OCI-LY3 (cell line): ENCODE results near the gene MAP3K4.

Experiments
- H2AFZ ChIP-seq: fragments of 200-600, 300-600 bp; shearing (Covaris generic); 2 replicates; pipeline ENCODE4 v1.6.0; 2014; ENCODE audit warnings: antibody characterized with exemption, low read depth, low read length
- H3K27ac ChIP-seq: fragments of 200-600, 300-600 bp; sonication (generic); 2 replicates; pipeline ENCODE4 v1.5.1; 2014; ENCODE audit warnings: mild to moderate bottlenecking, low read length, moderate library complexity, mixed read lengths
- H3K27me3 ChIP-seq: fragments of 200-600, 300-600 bp; sonication (generic); 2 replicates; pipeline ENCODE4 v1.6.1; 2014; ENCODE audit warnings: low read depth, low read length, mixed read lengths
- H3K36me3 ChIP-seq: fragments of 200-600, 300-600 bp; sonication (generic); replicated peaks from 2 replicates; pipeline ENCODE3; 2014; ENCODE audit warnings: low read depth, low read length, mixed read lengths
- H3K4me1 ChIP-seq: fragments of 300-600, 200-600 bp; sonication (generic); 2 replicates; pipeline ENCODE4 v1.6.1; 2014; ENCODE audit warnings: low read length, mixed read lengths
- H3K4me2 ChIP-seq: fragments of 200-600, 300-600 bp; sonication (generic); 2 replicates; pipeline ENCODE4 v1.6.1; 2014; ENCODE audit warnings: low read length, mixed read lengths
- H3K4me3 ChIP-seq: fragments of 300-600, 200-600 bp; sonication (generic); 2 replicates; pipeline ENCODE4 v1.5.1; 2014; ENCODE audit warnings: antibody characterized with exemption, mild to moderate bottlenecking, low read length, moderate library complexity
- H3K79me2 ChIP-seq: fragments of 300-600, 200-600 bp; shearing (Covaris generic); 2 replicates; pipeline ENCODE4 v1.6.1; 2014; ENCODE audit warnings: mild to moderate bottlenecking, low read length, mixed read lengths
- H3K9ac ChIP-seq: fragments of 300-600, 200-600 bp; shearing (Covaris generic); 2 replicates; pipeline ENCODE4 v1.6.0; 2014; ENCODE audit warnings: mild to moderate bottlenecking, low read length, moderate library complexity
- H3K9me3 ChIP-seq: fragments of 200-600, 300-600 bp; shearing (Covaris generic); 2 replicates; pipeline ENCODE4 v1.6.1; 2014; ENCODE audit warnings: low read length, mixed read lengths; ENCODE audit not compliant: insufficient read depth
- H4K20me1 ChIP-seq: fragments of 200-600, 300-600 bp; sonication (generic); 2 replicates; pipeline ENCODE4 v1.6.1; 2016; ENCODE audit warnings: low read length, mixed read lengths; ENCODE audit not compliant: insufficient read depth
- EZH2phosphoT487 ChIP-seq: fragments of 200-600 bp; shearing (Covaris generic); IDR thresholded peaks from 2 replicates; pipeline ENCODE4 v1.6.1; 2018; ENCODE audit warnings: antibody characterized with exemption, mixed run types, low read depth
- TF ChIP-seq, protein P1 (sequence below): fragments of 200-600, 300-600 bp; sonication (generic); IDR thresholded peaks from 2 replicates; pipeline ENCODE4 v1.5.1; 2014; ENCODE audit warnings: antibody characterized with exemption, low read length, low read depth

Gene MAP3K4, protein sequence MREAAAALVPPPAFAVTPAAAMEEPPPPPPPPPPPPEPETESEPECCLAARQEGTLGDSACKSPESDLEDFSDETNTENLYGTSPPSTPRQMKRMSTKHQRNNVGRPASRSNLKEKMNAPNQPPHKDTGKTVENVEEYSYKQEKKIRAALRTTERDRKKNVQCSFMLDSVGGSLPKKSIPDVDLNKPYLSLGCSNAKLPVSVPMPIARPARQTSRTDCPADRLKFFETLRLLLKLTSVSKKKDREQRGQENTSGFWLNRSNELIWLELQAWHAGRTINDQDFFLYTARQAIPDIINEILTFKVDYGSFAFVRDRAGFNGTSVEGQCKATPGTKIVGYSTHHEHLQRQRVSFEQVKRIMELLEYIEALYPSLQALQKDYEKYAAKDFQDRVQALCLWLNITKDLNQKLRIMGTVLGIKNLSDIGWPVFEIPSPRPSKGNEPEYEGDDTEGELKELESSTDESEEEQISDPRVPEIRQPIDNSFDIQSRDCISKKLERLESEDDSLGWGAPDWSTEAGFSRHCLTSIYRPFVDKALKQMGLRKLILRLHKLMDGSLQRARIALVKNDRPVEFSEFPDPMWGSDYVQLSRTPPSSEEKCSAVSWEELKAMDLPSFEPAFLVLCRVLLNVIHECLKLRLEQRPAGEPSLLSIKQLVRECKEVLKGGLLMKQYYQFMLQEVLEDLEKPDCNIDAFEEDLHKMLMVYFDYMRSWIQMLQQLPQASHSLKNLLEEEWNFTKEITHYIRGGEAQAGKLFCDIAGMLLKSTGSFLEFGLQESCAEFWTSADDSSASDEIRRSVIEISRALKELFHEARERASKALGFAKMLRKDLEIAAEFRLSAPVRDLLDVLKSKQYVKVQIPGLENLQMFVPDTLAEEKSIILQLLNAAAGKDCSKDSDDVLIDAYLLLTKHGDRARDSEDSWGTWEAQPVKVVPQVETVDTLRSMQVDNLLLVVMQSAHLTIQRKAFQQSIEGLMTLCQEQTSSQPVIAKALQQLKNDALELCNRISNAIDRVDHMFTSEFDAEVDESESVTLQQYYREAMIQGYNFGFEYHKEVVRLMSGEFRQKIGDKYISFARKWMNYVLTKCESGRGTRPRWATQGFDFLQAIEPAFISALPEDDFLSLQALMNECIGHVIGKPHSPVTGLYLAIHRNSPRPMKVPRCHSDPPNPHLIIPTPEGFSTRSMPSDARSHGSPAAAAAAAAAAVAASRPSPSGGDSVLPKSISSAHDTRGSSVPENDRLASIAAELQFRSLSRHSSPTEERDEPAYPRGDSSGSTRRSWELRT (N-terminal part only)

DNA sequence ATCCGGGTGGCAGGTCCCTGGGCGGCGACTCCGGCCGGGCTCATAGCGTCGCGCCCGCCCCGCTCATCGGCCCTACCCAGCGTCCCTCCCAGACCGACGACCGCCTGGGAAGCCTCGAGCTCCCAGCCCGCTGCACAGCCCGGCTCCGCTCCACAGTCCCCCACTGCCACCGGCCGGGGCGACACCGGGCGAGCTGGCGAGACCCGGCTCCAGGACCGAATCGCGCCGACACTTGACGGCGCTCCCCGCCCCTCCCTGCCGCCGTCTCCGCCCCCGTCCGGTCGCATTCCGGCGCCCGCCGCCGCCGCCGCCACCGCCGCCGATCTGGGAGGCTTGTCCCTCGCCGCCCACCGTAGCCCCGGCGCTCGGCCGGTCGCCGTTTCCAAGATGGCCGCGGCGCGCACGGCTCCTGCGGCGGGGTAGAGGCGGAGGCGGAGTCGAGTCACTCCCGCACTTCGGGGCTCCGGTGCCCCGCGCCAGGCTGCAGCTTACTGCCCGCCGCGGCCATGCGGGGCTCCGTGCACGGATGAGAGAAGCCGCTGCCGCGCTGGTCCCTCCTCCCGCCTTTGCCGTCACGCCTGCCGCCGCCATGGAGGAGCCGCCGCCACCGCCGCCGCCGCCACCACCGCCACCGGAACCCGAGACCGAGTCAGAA, at the start of gene MAP3K4:
Gene MAP3K4 (plus strand): TSS at position 364 of the 655 bp plus-strand sequence. CDS start 163 bp downstream, at position 527.
- H3K27me3 ChIP-seq, result no peaks in the 10 kb centered on the region
- H3K36me3 ChIP-seq, result no peaks in the 10 kb centered on the region
- peaks cover 29% of the 10 kb centered on the region for H3K4me1 ChIP-seq
- no peaks in the 10 kb centered on the region for H3K9me3 ChIP-seq
- peaks cover 28% of the 10 kb centered on the region for H4K20me1 ChIP-seq
- H3K9ac ChIP-seq, result peak within 1 kb of the TSS; percentile 96
- no peak for TF ChIP-seq EZH2phosphoT487
- TF ChIP-seq, protein P1, sequence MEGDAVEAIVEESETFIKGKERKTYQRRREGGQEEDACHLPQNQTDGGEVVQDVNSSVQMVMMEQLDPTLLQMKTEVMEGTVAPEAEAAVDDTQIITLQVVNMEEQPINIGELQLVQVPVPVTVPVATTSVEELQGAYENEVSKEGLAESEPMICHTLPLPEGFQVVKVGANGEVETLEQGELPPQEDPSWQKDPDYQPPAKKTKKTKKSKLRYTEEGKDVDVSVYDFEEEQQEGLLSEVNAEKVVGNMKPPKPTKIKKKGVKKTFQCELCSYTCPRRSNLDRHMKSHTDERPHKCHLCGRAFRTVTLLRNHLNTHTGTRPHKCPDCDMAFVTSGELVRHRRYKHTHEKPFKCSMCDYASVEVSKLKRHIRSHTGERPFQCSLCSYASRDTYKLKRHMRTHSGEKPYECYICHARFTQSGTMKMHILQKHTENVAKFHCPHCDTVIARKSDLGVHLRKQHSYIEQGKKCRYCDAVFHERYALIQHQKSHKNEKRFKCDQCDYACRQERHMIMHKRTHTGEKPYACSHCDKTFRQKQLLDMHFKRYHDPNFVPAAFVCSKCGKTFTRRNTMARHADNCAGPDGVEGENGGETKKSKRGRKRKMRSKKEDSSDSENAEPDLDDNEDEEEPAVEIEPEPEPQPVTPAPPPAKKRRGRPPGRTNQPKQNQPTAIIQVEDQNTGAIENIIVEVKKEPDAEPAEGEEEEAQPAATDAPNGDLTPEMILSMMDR, result no peak
- peak within 1 kb of the TSS; percentile 86 for H3K27ac ChIP-seq
- H3K4me3 ChIP-seq, result peak within 1 kb of the TSS; percentile 97
- H2AFZ ChIP-seq, result peak within 1 kb of the TSS; percentile 85
- peaks cover 49% of the 10 kb centered on the region for H3K79me2 ChIP-seq
- peak within 1 kb of the TSS; percentile 76 for H3K4me2 ChIP-seq

DNA sequence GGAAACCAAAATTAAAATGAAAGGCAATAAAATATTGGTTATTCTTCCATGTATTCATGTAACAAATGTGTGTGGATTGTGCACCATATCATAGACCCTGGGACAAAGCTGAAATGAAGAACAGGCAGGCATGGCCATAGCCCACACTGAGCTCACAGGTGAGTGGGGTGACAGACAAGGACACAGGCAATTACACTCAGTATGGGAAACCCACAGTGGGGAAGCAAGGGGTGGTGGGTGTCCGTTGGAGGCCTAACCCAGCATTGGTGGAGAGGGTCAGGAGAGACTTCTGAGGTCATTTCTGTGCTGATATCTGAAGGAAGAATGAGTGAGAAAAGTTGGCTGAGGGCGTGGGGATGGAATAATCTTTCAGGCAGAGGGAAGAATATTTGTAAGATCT, 47.6 kb upstream of the MAP3K4 start:
- no peak overlapping the region for H3K9ac ChIP-seq
- no peaks in the 10 kb centered on the region for H4K20me1 ChIP-seq
- no peak overlapping the region for H2AFZ ChIP-seq
- H3K36me3 ChIP-seq, result no peaks in the 10 kb centered on the region
- no peaks in the 10 kb centered on the region for H3K27me3 ChIP-seq
- no peak for TF ChIP-seq EZH2phosphoT487
- TF ChIP-seq, protein P1, result no peak
- no peak overlapping the region for H3K27ac ChIP-seq
- no peak overlapping the region for H3K4me2 ChIP-seq
- H3K4me3 ChIP-seq, result no peak overlapping the region
- H3K4me1 ChIP-seq, result no peaks in the 10 kb centered on the region
- H3K79me2 ChIP-seq, result no peaks in the 10 kb centered on the region
- no peaks in the 10 kb centered on the region for H3K9me3 ChIP-seq

DNA sequence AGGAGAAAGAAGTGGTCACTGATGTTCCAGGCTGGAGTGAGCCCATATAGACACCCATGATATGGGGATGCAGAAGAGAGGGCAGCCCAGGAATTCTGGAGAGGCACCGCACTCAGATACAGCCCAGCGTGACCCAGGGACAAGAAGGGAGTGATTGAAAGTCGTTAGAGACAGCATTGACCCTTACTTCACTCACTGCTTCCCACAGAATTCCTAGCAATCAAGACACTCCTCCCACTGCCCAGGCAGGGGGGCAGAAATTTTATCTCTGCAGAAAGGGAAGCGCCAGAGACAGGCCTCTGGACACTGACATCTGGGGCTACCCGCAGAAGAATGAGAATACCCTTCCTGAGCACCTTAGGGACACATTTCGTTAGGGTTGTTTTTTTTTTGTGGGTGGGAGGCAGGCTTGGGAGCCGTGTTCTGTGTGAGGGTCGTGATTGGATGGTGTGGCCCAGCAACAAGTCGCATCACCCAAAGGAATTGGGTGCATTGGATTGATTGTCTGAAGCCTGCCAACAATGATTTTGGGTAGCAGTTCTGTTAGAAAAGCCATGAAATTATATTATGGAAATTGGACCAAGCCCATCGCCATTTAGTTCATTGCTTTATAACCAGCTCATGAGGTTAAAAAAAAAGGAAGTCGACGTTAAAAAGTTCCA, 45.9 kb upstream of the MAP3K4 start:
- no peaks in the 10 kb centered on the region for H3K9me3 ChIP-seq
- H3K27ac ChIP-seq, result no peak overlapping the region
- H3K9ac ChIP-seq, result no peak overlapping the region
- no peaks in the 10 kb centered on the region for H4K20me1 ChIP-seq
- H3K4me3 ChIP-seq, result no peak overlapping the region
- H3K27me3 ChIP-seq, result no peaks in the 10 kb centered on the region
- H3K36me3 ChIP-seq, result no peaks in the 10 kb centered on the region
- H2AFZ ChIP-seq, result no peak overlapping the region
- no peak for TF ChIP-seq EZH2phosphoT487
- TF ChIP-seq, protein P1, result no peak
- H3K4me1 ChIP-seq, result no peaks in the 10 kb centered on the region
- H3K79me2 ChIP-seq, result no peaks in the 10 kb centered on the region
- no peak overlapping the region for H3K4me2 ChIP-seq
